Neutrophil (primary cell): Measurements from ENCODE around the gene MEG3.
A peak's percentile ranks its signal among the peaks of the same experiment; 100 is the strongest.

Experiments
- H3K27ac ChIP-seq: fragments of 200-600 bp; sonication (generic); 2 replicates; pipeline ENCODE4 v1.5.1; 2016; ENCODE audit warnings: mild to moderate bottlenecking, moderate library complexity
- H3K27me3 ChIP-seq: fragments of 200-600 bp; sonication (generic); 2 replicates; pipeline ENCODE4 v1.6.0; 2016; ENCODE audit warnings: mild to moderate bottlenecking
- H3K36me3 ChIP-seq: fragments of 200-600 bp; sonication (generic); 2 replicates; pipeline ENCODE4 v1.5.1; 2017
- H3K4me1 ChIP-seq, 2 experiments: fragments of 200-600 bp in 1 of 2; sonication (generic) in 1 of 2; 1 replicate in 1 of 2; 2 replicates in 1 of 2; pipeline versions ENCODE4 v1.5.1 to v1.6.1; 2013 to 2016; ENCODE audit warnings: low read depth in 1 of 2, low read length in 1 of 2, mild to moderate bottlenecking in 1 of 2, moderate library complexity in 1 of 2; ENCODE audit not compliant: control insufficient read depth in 1 of 2, insufficient read depth in 1 of 2
- H3K4me3 ChIP-seq, 2 experiments: fragments of 200-600 bp in 1 of 2; sonication (generic) in 1 of 2; 1 replicate in 1 of 2; 2 replicates in 1 of 2; pipeline ENCODE4 v1.5.1; 2013 to 2016; ENCODE audit warnings: low read depth in 1 of 2, low read length in 1 of 2, mild to moderate bottlenecking in 1 of 2, moderate library complexity in 1 of 2
- H3K9me3 ChIP-seq: fragments of 200-600 bp; sonication (generic); 2 replicates; pipeline ENCODE4 v1.5.1; 2016
- CTCF ChIP-seq: fragments of 200-600 bp; sonication (generic); IDR thresholded peaks from 2 replicates; pipeline ENCODE4 v1.5.1; 2016; ENCODE audit warnings: antibody characterized with exemption

MEG3 gene

GRCh38 chr14:100841066-100841760 lies 15.3 kb downstream of the MEG3 start:
- no peak for TF ChIP-seq CTCF
- H3K27ac ChIP-seq: peak overlapping the region; percentile 88
- H3K27me3 ChIP-seq: no peaks in the 10 kb centered on the region
- no peaks in the 10 kb centered on the region for H3K9me3 ChIP-seq
- peaks cover 33% of the 10 kb centered on the region in 2 experiments for H3K4me1 ChIP-seq
- H3K4me3 ChIP-seq: peak overlapping the region in 1 of 2 experiments; percentile 37
- no peaks in the 10 kb centered on the region for H3K36me3 ChIP-seq

- TF ChIP-seq CTCF: no peak
- H3K27me3 ChIP-seq: no peaks in the 10 kb centered on the region
- peaks cover 33% of the 10 kb centered on the region in 2 experiments for H3K4me1 ChIP-seq
- peak overlapping the region; percentile 37 to 53 for H3K4me3 ChIP-seq
- peak overlapping the region; percentile 88 for H3K27ac ChIP-seq
- no peaks in the 10 kb centered on the region for H3K9me3 ChIP-seq
- no peaks in the 10 kb centered on the region for H3K36me3 ChIP-seq
These were observed 16.0 kb downstream of the MEG3 start for GRCh38 chr14:100841761-100842403.

- Histone ChIP-seq H3K4me1 (peaks cover 36 to 37% of the 10 kb centered on the region in 2 experiments), H3K4me3 (peak overlapping the region; percentile 37 to 53)
- no peak for TF ChIP-seq CTCF
These were observed 16.9 kb downstream of the MEG3 start for GRCh38 chr14:100842799-100843198.

GRCh38 chr14:100844082-100844408 lies 18.1 kb downstream of the MEG3 start:
- no peak for TF ChIP-seq CTCF
- H3K27ac ChIP-seq: no peak overlapping the region
- H3K9me3 ChIP-seq: no peaks in the 10 kb centered on the region
- no peaks in the 10 kb centered on the region for H3K36me3 ChIP-seq
- no peaks in the 10 kb centered on the region for H3K27me3 ChIP-seq
- peaks cover 39 to 40% of the 10 kb centered on the region in 2 experiments for H3K4me1 ChIP-seq
- no peak overlapping the region for H3K4me3 ChIP-seq

More at GRCh38 chr14:100842799-100843198, 16.9 kb downstream of the MEG3 start:
- H3K9me3 ChIP-seq: no peaks in the 10 kb centered on the region
- no peaks in the 10 kb centered on the region for H3K27me3 ChIP-seq
- H3K27ac ChIP-seq: peak overlapping the region; percentile 88
- no peaks in the 10 kb centered on the region for H3K36me3 ChIP-seq

- Histone ChIP-seq H3K4me1 (peaks cover 43% of the 10 kb centered on the region in 2 experiments), H3K4me3 (no peak overlapping the region), H3K27me3 (no peaks in the 10 kb centered on the region), H3K27ac (no peak overlapping the region), H3K9me3 (no peaks in the 10 kb centered on the region), H3K36me3 (no peaks in the 10 kb centered on the region)
- TF ChIP-seq CTCF: no peak
These were observed 18.5 kb downstream of the MEG3 start for GRCh38 chr14:100844421-100844820.
